Skin of body (tissue), 3 donors: ENCODE results near the gene BMPR2. TPM values are rescaled to one million over a fixed set of nuclear protein-coding genes. Genes with fewer than 3 reads are reported as not detected.

Source experiments
- DNase-seq: peaks from one replicate; lab custom pipeline; 2025; lab: John Stamatoyannopoulos, UW
- small RNA-seq: library from RNA; depleted of rRNA; stranded (forward); fragments of <200 nt; gene quantifications from one replicate; pipeline ENCODE3, GENCODE V24; 2014; ENCODE audit warnings: low replicate concordance
- total RNA-seq: library from RNA; depleted of rRNA; stranded (reverse); fragments of >200 nt; gene quantifications from one replicate; pipeline ENCODE4 v1.2.3, GENCODE V29; 2014

Gene BMPR2
- total RNA-seq, 1 donor from 2014 or later, result 37.9 TPM

- no peak for DNase-seq
These were observed 216.4 kb downstream of the BMPR2 start for GRCh38 chr2:202592566-202592965.

- DNase-seq, result no peak
These were observed 223.0 kb downstream of the BMPR2 start for GRCh38 chr2:202599105-202599504.

- DNase-seq, result no peak
These were observed 223.8 kb downstream of the BMPR2 start for GRCh38 chr2:202599911-202600310.

DNA sequence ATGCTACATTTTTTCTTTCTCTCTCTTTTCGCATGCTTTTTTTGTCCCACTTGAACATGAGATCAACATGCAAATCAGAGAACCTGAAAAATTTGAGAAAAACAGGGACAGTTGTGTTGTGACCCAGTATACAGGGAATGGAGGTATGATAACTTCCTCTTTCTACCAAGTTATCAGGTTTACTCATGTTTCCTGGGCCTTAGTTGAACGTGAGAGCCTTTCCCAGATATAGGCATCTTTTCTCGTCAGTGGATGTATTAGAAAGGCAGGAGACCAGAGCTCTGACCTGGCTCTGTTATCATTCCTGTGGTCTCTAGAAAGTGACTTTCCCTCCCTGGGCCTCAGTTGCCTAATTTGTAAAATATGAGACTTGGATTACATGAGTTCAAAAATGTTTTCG, 228.6 kb downstream of the BMPR2 start:
- no peak for DNase-seq

- no peak for DNase-seq
These were observed 229.0 kb downstream of the BMPR2 start for GRCh38 chr2:202605174-202605573.

GRCh38 chr2:202608142-202608852, 232.2 kb downstream of the BMPR2 start:
- DNase-seq, result no peak

GRCh38 chr2:202609381-202610145, 233.4 kb downstream of the BMPR2 start:
- DNase-seq, result no peak

GRCh38 chr2:202610380-202610779, 234.3 kb downstream of the BMPR2 start:
- no peak for DNase-seq

DNA sequence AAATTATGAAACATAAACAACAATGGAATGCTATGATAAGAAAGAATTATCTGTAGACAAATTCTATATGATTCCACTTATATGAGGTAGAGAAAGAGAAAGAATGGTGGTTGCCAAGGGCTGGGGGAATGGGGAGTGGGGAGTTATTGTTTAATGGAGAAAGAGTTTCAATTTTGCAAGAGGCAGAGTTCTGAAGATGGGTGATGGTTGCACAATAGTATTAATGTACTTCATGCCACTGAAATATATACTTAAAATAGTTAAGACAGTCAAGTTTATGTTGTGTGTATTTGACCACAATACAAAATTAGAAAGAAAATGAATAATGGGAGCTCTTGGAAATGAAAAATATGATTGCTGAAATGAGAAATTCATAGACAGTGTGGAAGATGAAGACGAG, 236.0 kb downstream of the BMPR2 start:
- DNase-seq, result no peak

- no peak for DNase-seq
These were observed 237.4 kb downstream of the BMPR2 start for GRCh38 chr2:202613479-202613878.

Small RNA genes within 50 kb of the gene (small RNA-seq; reads per million reads assigned to genes)
- gene MTND4LP17, result not detected
- not detected for gene RN7SL753P

Other genes starting within 250 kb of the BMPR2 start
- gene SUMO1, start 137.7 kb upstream of the BMPR2 start, total RNA-seq, result 80.5 TPM
- gene NOP58, start 110.6 kb upstream of the BMPR2 start, total RNA-seq, result 76.4 TPM